HCT116 (cell line): Measurements from ENCODE around the gene CA4. TPM values are rescaled to one million over a fixed set of nuclear protein-coding genes. Genes with fewer than 3 reads are reported as not detected.
"Not testable (repeated sequence)": the region's sequence is repeated elsewhere in the genome, so short reads cannot be mapped to it uniquely, and the experiment has no call there.

Experiments used
- ATAC-seq: fragments of 200-7000 bp; cut with Tn5 transposase; 2 replicates; pipeline ENCODE4 v1.9.1; 2020; ENCODE audit warnings: mild to moderate bottlenecking, moderate library complexity
- BruUV-seq: library from RNA; stranded (reverse); fragments of 400-500 nt; replicated peaks from 2 replicates; lab custom pipeline; 2021; lab: Mats Ljungman, UMichigan
- CTCF ChIA-PET: fragments of 300-600 bp; sonication (Branson Sonifier 250); formaldehyde crosslinking; loops from one replicate; lab custom pipeline; 2021; ENCODE audit warnings: antibody characterized with exemption; lab: Charles Lee
- POLR2A ChIA-PET: fragments of 300-600, 350-600 bp; sonication (Branson Sonifier 250); formaldehyde crosslinking; loops from one replicate; lab custom pipeline; 2021; ENCODE audit warnings: antibody characterized with exemption; lab: Charles Lee
- RAD21 ChIA-PET, 2 experiments: fragments of 300-600 bp; sonication (Branson Sonifier 250); formaldehyde crosslinking; loops; one replicate each; lab custom pipeline; 2023; ENCODE audit warnings: low total read pairs in 2 of 2; ENCODE audit not compliant: uncharacterized antibody in 2 of 2, unreplicated experiment in 2 of 2, low non-redundant PET in 1 of 2; lab: Charles Lee
- DNase-seq: peaks from one replicate; pipeline ENCODE4 v3.0.0-alpha.2; 2010; ENCODE audit warnings: low read depth, low spot score
- H2AFZ ChIP-seq: fragments of 200-600 bp; shearing (Covaris generic), sonication (generic); 2 replicates; pipeline ENCODE4 v1.6.1; 2017; ENCODE audit warnings: low read depth, mixed run types, mixed read lengths, antibody characterized with exemption, low read length; ENCODE audit not compliant: poor library complexity, severe bottlenecking
- H3K27ac ChIP-seq: 2 replicates; pipeline ENCODE4 v1.5.1; 2012; ENCODE audit warnings: low read depth, low read length
- H3K27me3 ChIP-seq: fragments of 200-600 bp; sonication (generic); 2 replicates; pipeline ENCODE4 v1.6.1; 2016; ENCODE audit warnings: mixed run types, low read length, mixed read lengths; ENCODE audit not compliant: insufficient read depth
- H3K36me3 ChIP-seq, 2 experiments: fragments of 200-500 bp in 1 of 2; fragments of 200-600 bp in 1 of 2; sonication (Bioruptor generic) in 1 of 2; sonication (generic) in 1 of 2; 2 replicates each; pipeline versions ENCODE4 v1.5.1 to v1.6.1; 2014 to 2016; ENCODE audit warnings: low read length in 2 of 2, inconsistent platforms in 1 of 2, mixed read lengths in 1 of 2, mixed run types in 1 of 2; ENCODE audit not compliant: insufficient read depth in 2 of 2, control insufficient read depth in 1 of 2
- H3K4me1 ChIP-seq, 2 experiments: fragments of 200-600 bp in 1 of 2; sonication (generic) in 1 of 2; 2 replicates each; pipeline versions ENCODE4 v1.5.1 to v1.6.1; 2012 to 2017; ENCODE audit warnings: low read length in 2 of 2, inconsistent platforms in 1 of 2, mild to moderate bottlenecking in 1 of 2, mixed read lengths in 1 of 2, mixed run types in 1 of 2, moderate library complexity in 1 of 2; ENCODE audit not compliant: insufficient read depth in 2 of 2, control insufficient read depth in 1 of 2
- H3K4me2 ChIP-seq: fragments of 200-600 bp; sonication (generic); 2 replicates; pipeline ENCODE4 v1.6.1; 2017; ENCODE audit warnings: mixed run types, low read length, mixed read lengths
- H3K4me3 ChIP-seq, 2 experiments: fragments of 200-600 bp in 1 of 2; sonication (generic) in 1 of 2; replicated peaks in 1 of 2; 2 replicates each; pipeline ENCODE4 v1.5.1; 2011 to 2016; ENCODE audit warnings: low read length in 2 of 2, control low read depth in 1 of 2, low read depth in 1 of 2, mild to moderate bottlenecking in 1 of 2, mixed read lengths in 1 of 2, mixed run types in 1 of 2
- H3K79me2 ChIP-seq: fragments of 200-600 bp; sonication (generic); 2 replicates; pipeline ENCODE4 v1.6.1; 2017; ENCODE audit warnings: mild to moderate bottlenecking, mixed run types, low read length, moderate library complexity, mixed read lengths; ENCODE audit not compliant: insufficient read depth
- H3K9ac ChIP-seq: fragments of 200-600 bp; sonication (generic); 2 replicates; pipeline ENCODE4 v1.6.1; 2016; ENCODE audit warnings: low read length, mixed read lengths
- H3K9me2 ChIP-seq: fragments of 200-600 bp; sonication (generic), shearing (Covaris generic); 2 replicates; pipeline ENCODE4 v1.6.1; 2017; ENCODE audit warnings: mixed run types, mild to moderate bottlenecking, moderate library complexity; ENCODE audit not compliant: insufficient read depth
- H3K9me3 ChIP-seq, 2 experiments: fragments of 200-500 bp in 1 of 2; fragments of 200-600 bp in 1 of 2; sonication (Bioruptor generic) in 1 of 2; sonication (generic) in 1 of 2; 2 replicates each; pipeline ENCODE4 v1.6.1; 2014 to 2017; ENCODE audit warnings: low read length in 2 of 2, mixed read lengths in 2 of 2, inconsistent platforms in 1 of 2, low read depth in 1 of 2, mild to moderate bottlenecking in 1 of 2, mixed run types in 1 of 2, moderate library complexity in 1 of 2; ENCODE audit not compliant: control insufficient read depth in 1 of 2, insufficient read depth in 1 of 2
- H4K20me1 ChIP-seq: fragments of 200-600 bp; sonication (generic), shearing (Covaris generic); 2 replicates; pipeline ENCODE4 v1.6.1; 2017; ENCODE audit warnings: mixed run types, mild to moderate bottlenecking, moderate library complexity; ENCODE audit not compliant: insufficient read depth
- intact Hi-C: fragments of 100-400 bp; cut with micrococcal nuclease; formaldehyde crosslinking; loops from 2 replicates; pipeline ENCODE4 v1.10.0; 2022
- total RNA-seq: library from RNA; stranded (reverse); gene quantifications from one replicate; pipeline ENCODE4 v1.2.1, GENCODE V29; 2021; ENCODE audit not compliant: unreplicated experiment

CA4 gene
- total RNA-seq, 1 experiment from 2014 or later: 0.20 TPM

GRCh38 chr17:60194141-60194540, 44.4 kb downstream of the CA4 start:
- RAD21 ChIA-PET, POLR2A ChIA-PET, BruUV-seq, H3K9ac ChIP-seq, H3K4me1 ChIP-seq, H3K27ac ChIP-seq, H2AFZ ChIP-seq, intact Hi-C loops, DNase-seq, H3K79me2 ChIP-seq, H3K9me3 ChIP-seq, H3K4me2 ChIP-seq, CTCF ChIA-PET, H4K20me1 ChIP-seq, H3K4me3 ChIP-seq, ATAC-seq, H3K9me2 ChIP-seq, H3K27me3 ChIP-seq: not testable (repeated sequence)
- peaks cover 8 to 24% of the 10 kb centered on the region in 2 experiments; a peak in 2 of 4 replicates for H3K36me3 ChIP-seq

- H3K9me3 ChIP-seq, RAD21 ChIA-PET, CTCF ChIA-PET: not testable (repeated sequence)
Observed at GRCh38 chr17:60198630-60199029, 48.9 kb downstream of the CA4 start.

GRCh38 chr17:60205782-60206181, 56.0 kb downstream of the CA4 start:
- POLR2A ChIA-PET, H3K27me3 ChIP-seq, H4K20me1 ChIP-seq, H3K4me1 ChIP-seq, BruUV-seq, DNase-seq, H2AFZ ChIP-seq, H3K9me3 ChIP-seq, H3K4me3 ChIP-seq, H3K4me2 ChIP-seq, H3K9ac ChIP-seq, H3K79me2 ChIP-seq, CTCF ChIA-PET, RAD21 ChIA-PET, ATAC-seq, H3K36me3 ChIP-seq, H3K9me2 ChIP-seq, intact Hi-C loops, H3K27ac ChIP-seq: not testable (repeated sequence)

More at GRCh38 chr17:60198630-60199029, 48.9 kb downstream of the CA4 start:
- H3K79me2 ChIP-seq, H3K27ac ChIP-seq, ATAC-seq, H3K4me2 ChIP-seq, H3K9ac ChIP-seq, intact Hi-C loops, DNase-seq, POLR2A ChIA-PET, H3K4me1 ChIP-seq, H3K27me3 ChIP-seq, H2AFZ ChIP-seq, BruUV-seq, H3K4me3 ChIP-seq, H3K36me3 ChIP-seq, H3K9me2 ChIP-seq, H4K20me1 ChIP-seq: not testable (repeated sequence)

- H3K9ac ChIP-seq, ATAC-seq, POLR2A ChIA-PET, H3K4me2 ChIP-seq, H3K36me3 ChIP-seq, CTCF ChIA-PET, H3K9me2 ChIP-seq, RAD21 ChIA-PET, H3K9me3 ChIP-seq, intact Hi-C loops, BruUV-seq, H2AFZ ChIP-seq, H3K79me2 ChIP-seq, H3K27ac ChIP-seq, DNase-seq, H3K27me3 ChIP-seq, H3K4me3 ChIP-seq, H4K20me1 ChIP-seq: not testable (repeated sequence)
- H3K4me1 ChIP-seq: peaks cover 0 to 13% of the 10 kb centered on the region in 2 experiments; a peak in 2 of 4 replicates
Observed at GRCh38 chr17:60208302-60208701, 58.5 kb downstream of the CA4 start.
